ENCODE measurements around the gene SYTL1. TPM values are rescaled to one million over a fixed set of nuclear protein-coding genes. Genes with fewer than 3 reads are reported as not detected.
A peak's percentile ranks its signal among the peaks of the same experiment; 100 is the strongest.

The SYTL1 gene
- total RNA-seq, 4 donors from 2014 or later = 0.81 to 4.8 (median 2.7) TPM

DNA sequence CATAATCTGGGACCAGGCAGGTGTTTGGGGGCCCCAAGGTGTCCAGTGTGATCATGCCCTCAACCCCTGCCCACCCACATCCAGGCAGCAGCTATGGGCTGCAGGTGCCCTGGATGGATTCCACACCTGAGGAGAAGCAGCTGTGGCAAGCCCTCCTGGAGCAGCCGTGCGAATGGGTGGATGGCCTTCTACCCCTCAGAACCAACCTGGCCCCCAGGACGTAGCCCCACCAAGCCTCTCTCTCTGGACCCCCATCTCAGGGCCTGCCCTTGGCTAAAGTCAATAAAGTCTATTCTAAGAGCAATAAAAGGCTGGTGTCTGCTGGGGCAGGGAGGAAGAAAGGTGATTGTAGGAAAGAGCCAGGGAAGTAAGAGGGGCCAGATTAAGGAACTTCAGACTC lies 11.8 kb downstream of the SYTL1 start:
- H3K27ac ChIP-seq = no peak overlapping the region
- TF ChIP-seq, protein P1, sequence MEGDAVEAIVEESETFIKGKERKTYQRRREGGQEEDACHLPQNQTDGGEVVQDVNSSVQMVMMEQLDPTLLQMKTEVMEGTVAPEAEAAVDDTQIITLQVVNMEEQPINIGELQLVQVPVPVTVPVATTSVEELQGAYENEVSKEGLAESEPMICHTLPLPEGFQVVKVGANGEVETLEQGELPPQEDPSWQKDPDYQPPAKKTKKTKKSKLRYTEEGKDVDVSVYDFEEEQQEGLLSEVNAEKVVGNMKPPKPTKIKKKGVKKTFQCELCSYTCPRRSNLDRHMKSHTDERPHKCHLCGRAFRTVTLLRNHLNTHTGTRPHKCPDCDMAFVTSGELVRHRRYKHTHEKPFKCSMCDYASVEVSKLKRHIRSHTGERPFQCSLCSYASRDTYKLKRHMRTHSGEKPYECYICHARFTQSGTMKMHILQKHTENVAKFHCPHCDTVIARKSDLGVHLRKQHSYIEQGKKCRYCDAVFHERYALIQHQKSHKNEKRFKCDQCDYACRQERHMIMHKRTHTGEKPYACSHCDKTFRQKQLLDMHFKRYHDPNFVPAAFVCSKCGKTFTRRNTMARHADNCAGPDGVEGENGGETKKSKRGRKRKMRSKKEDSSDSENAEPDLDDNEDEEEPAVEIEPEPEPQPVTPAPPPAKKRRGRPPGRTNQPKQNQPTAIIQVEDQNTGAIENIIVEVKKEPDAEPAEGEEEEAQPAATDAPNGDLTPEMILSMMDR (IDR thresholded peaks at IDR 0.05) = no peak
- TF ChIP-seq EP300 (IDR thresholded peaks at IDR 0.05) = no peak
- TF ChIP-seq POLR2A (IDR thresholded peaks at IDR 0.05) = no peak
- no peak for TF ChIP-seq POLR2AphosphoS5 (IDR thresholded peaks at IDR 0.05)
- H3K4me1 ChIP-seq = peaks cover 0 to 47% (median 23%) of the 10 kb centered on the region in 3 donors
- peaks cover 25% of the 10 kb centered on the region for H3K27me3 ChIP-seq
- 80% methylated on average over 2 of the region's 3 CpGs; no CpG with 5 or more reads in 1 of the 2 donors for WGBS, 2 donors (ENCODE audit: low coverage in 1 of 2)
- ATAC-seq = no peak
- no peak overlapping the region for H3K4me3 ChIP-seq
- peaks cover 0 to 60% of the 10 kb centered on the region in 2 donors for H3K36me3 ChIP-seq
- no peaks in the 10 kb centered on the region for H3K9me3 ChIP-seq

DNA sequence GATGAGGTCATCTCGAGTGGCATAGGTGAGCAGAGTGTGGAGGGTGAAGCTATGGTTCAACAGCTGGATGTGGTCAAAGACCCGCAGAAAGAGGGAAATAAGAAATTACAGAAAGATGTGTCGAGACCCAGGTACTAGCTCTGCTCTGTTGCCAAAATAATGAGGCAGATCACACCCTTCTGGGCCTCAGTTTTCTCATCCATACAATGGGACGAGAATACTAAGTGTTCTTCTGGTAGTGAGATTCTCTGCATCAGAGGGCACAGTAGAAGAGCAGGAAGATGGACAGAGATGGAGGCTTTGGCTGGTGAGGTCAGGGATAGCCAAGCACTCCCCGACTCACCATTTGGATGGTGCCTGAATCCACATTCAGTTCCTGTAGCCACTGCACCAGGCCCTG lies 13.9 kb downstream of the SYTL1 start:
- Histone ChIP-seq H3K27me3 (peaks cover 5% of the 10 kb centered on the region), H3K9me3 (no peaks in the 10 kb centered on the region), H3K4me1 (peaks cover 0 to 36% (median 9%) of the 10 kb centered on the region in 3 donors), H3K27ac (no peak overlapping the region), H3K4me3 (no peak overlapping the region), H3K36me3 (peaks cover 0 to 81% of the 10 kb centered on the region in 2 donors)
- 82 to 92% methylated on average over 5 of the region's 5 CpGs for WGBS, 2 donors (ENCODE audit: low coverage in 1 of 2)
- TF ChIP-seq, protein P1 (IDR thresholded peaks at IDR 0.05) = no peak
- TF ChIP-seq POLR2A (IDR thresholded peaks at IDR 0.05) = no peak
- no peak for TF ChIP-seq POLR2AphosphoS5 (IDR thresholded peaks at IDR 0.05)
- TF ChIP-seq EP300 (IDR thresholded peaks at IDR 0.05) = no peak
- ATAC-seq = no peak

DNA sequence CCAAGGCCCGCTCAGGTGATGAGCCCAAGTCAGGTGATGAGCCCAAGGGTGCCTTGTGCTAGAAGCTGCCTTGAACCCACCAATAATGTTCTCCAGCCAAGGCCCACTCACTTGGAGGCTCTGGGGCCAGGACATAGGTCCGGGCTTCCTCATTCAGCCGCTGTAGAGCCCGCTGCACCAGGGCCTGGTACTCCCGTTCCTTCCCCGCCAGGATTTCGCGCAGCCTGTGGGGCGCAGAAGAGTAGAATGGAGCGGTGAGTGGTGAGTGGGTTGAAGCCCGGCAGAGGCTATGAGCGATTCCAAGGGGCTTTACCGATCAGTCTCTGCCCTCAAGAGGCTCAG lies 14.4 kb downstream of the SYTL1 start:
- no peak overlapping the region for H3K4me3 ChIP-seq
- peaks cover 0 to 36% (median 3%) of the 10 kb centered on the region in 3 donors for H3K4me1 ChIP-seq
- 75 to 86% methylated on average over 1 to 2 of the region's 13 CpGs for WGBS, 2 donors (ENCODE audit: low coverage in 1 of 2)
- H3K36me3 ChIP-seq = peaks cover 0 to 86% of the 10 kb centered on the region in 2 donors
- no peaks in the 10 kb centered on the region for H3K27me3 ChIP-seq
- TF ChIP-seq POLR2AphosphoS5 (IDR thresholded peaks at IDR 0.05) = no peak
- TF ChIP-seq, protein P1 (IDR thresholded peaks at IDR 0.05) = no peak
- TF ChIP-seq EP300 (IDR thresholded peaks at IDR 0.05) = no peak
- TF ChIP-seq POLR2A (IDR thresholded peaks at IDR 0.05) = no peak
- ATAC-seq = no peak
- no peak overlapping the region for H3K27ac ChIP-seq
- no peaks in the 10 kb centered on the region for H3K9me3 ChIP-seq

DNA sequence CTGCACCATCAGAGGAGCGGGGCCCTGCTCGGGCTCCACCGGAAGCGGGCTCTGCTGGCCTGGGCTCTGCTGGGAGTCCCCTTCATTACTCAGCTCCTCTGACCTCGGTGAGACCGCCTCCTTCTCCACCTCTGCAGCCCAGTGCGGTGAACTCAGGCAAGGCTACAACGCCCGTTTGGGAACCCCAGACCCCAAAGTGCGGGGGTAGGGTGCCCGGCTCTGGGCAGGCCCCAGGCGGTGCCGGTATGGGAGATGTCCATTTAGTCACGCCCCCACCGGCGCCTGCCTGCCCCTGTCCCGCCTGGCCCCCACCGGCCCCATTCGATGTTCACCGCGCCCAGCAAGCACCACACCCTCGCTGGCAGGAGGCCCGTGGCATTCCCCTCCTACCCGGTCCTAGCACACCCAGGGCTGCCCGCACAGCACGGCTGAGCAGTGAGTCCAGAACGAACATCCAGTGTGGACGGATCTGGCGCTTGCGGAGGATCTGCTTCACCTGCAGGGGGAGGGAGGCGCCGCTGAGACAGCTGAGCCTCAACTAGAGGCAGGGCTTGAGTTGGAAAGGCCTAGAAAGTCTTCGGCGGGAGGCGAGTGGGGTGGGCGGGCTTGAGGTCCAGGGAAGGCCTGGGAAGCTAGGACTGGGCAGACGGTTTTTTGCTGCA lies 14.9 kb downstream of the SYTL1 start:
- 77 to 79% methylated on average over 3 to 5 of the region's 37 CpGs for WGBS, 2 donors (ENCODE audit: low coverage in 1 of 2)

More for the DNA sequence above, 14.9 kb downstream of the SYTL1 start:
- peaks cover 0 to 32% (median 3%) of the 10 kb centered on the region in 3 donors for H3K4me1 ChIP-seq
- H3K36me3 ChIP-seq = peaks cover 0 to 91% of the 10 kb centered on the region in 2 donors
- no peaks in the 10 kb centered on the region for H3K9me3 ChIP-seq
- peak overlapping the region in 2 of 4 donors; percentile 33 to 41 for H3K27ac ChIP-seq
- TF ChIP-seq, protein P1 (IDR thresholded peaks at IDR 0.05) = no peak
- no peak for TF ChIP-seq EP300 (IDR thresholded peaks at IDR 0.05)
- TF ChIP-seq POLR2A (IDR thresholded peaks at IDR 0.05) = no peak
- no peak for TF ChIP-seq POLR2AphosphoS5 (IDR thresholded peaks at IDR 0.05)
- H3K4me3 ChIP-seq = no peak overlapping the region
- no peaks in the 10 kb centered on the region for H3K27me3 ChIP-seq
- no peak for ATAC-seq
